GM19468 (cell line): ENCODE measurements around the gene ZNF611.
A peak's percentile ranks its signal among the peaks of the same experiment; 100 is the strongest.
"Not testable (repeated sequence)": the region's sequence is repeated elsewhere in the genome, so short reads cannot be mapped to it uniquely, and the experiment has no call there.

Source experiments
- ATAC-seq: cut with Tn5 transposase; IDR thresholded peaks from one replicate; pipeline ENCODE4 v1.9.1; 2021; ENCODE audit warnings: mild to moderate bottlenecking, moderate library complexity, moderate number of reproducible peaks; ENCODE audit not compliant: unreplicated experiment; ENCODE audit errors: extremely low read depth

Gene ZNF611

GRCh38 chr19:52734893-52735661, at the start of gene ZNF611:
Gene ZNF611 (minus strand): TSS chr19:52735044. CDS start chr19:52715894, 19,150 bp downstream.
- peak; percentile 64 for ATAC-seq

- not testable (repeated sequence) for ATAC-seq
Measured at GRCh38 chr19:52782864-52783263, 48.0 kb upstream of the ZNF611 start.

GRCh38 chr19:52778811-52779210, 44.0 kb upstream of the ZNF611 start:
- ATAC-seq, result no peak

GRCh38 chr19:52756447-52756846, 21.6 kb upstream of the ZNF611 start:
- not testable (repeated sequence) for ATAC-seq

- no peak for ATAC-seq
Measured at GRCh38 chr19:52749780-52750179, 14.9 kb upstream of the ZNF611 start.

- no peak for ATAC-seq
Measured at GRCh38 chr19:52748336-52748950, 13.6 kb upstream of the ZNF611 start.

- not testable (repeated sequence) for ATAC-seq
Measured at GRCh38 chr19:52745919-52746318, 11.1 kb upstream of the ZNF611 start.

- ATAC-seq, result no peak
Measured at GRCh38 chr19:52743091-52743490, 8.2 kb upstream of the ZNF611 start.

GRCh38 chr19:52742516-52742915, 7.7 kb upstream of the ZNF611 start:
- ATAC-seq, result no peak

GRCh38 chr19:52741951-52742485, 7.2 kb upstream of the ZNF611 start:
- ATAC-seq, result no peak

- ATAC-seq, result not testable (repeated sequence)
Measured at GRCh38 chr19:52741371-52741770, 6.5 kb upstream of the ZNF611 start.

- no peak for ATAC-seq
Measured at GRCh38 chr19:52739576-52739975, 4.7 kb upstream of the ZNF611 start.

- ATAC-seq, result no peak
Measured at GRCh38 chr19:52735734-52736133, 890 bp upstream of the ZNF611 start.

GRCh38 chr19:52734331-52734892, 432 bp downstream of the ZNF611 start:
- ATAC-seq, result no peak

- ATAC-seq, result not testable (repeated sequence)
Measured at GRCh38 chr19:52726051-52726450, 8.8 kb downstream of the ZNF611 start.

- no peak for ATAC-seq
Measured at GRCh38 chr19:52725528-52725961, 9.3 kb downstream of the ZNF611 start.

GRCh38 chr19:52724701-52725514, 9.9 kb downstream of the ZNF611 start:
- no peak for ATAC-seq

GRCh38 chr19:52723907-52724598, 10.8 kb downstream of the ZNF611 start:
- not testable (repeated sequence) for ATAC-seq
